Airway epithelial cell (primary cell): ENCODE results near the gene PTPN7. TPM values are rescaled to one million over a fixed set of nuclear protein-coding genes. Genes with fewer than 3 reads are reported as not detected.

Source experiments
- total RNA-seq: library from RNA; depleted of rRNA; stranded (reverse); fragments of >200 nt; gene quantifications from 2 replicates; pipeline ENCODE4 v1.2.3, GENCODE V29; 2015

Gene PTPN7
- total RNA-seq, result not detected in 2 replicates

DNA sequence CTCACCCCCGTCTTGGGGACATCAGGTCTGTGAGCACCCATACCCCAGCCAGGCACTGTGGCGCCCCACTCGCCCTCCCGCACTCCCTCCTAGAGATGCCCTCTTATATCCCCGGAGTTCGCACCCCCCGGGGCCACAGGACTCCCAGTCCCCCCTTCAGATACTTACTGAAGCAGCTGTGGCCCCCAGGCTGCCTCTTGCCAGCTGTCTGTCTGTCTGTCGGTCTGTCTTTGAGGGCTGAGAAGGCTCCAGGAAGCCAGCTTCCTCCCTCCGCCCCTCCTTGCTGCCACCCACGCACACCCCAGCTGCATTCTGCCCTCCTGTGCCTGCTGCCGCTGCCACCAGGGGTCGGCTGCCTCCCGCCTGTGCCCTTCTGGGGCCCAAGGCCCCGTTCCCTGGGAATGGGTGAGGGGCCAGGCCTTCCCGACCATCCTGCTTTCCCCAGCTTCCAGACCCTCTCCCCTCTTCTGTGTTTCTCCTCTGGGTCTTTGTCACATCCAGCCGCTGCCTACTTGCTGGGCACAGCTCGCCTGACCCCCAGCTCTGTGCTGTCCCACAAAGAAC lies at the start of gene PTPN7:
TSS of gene PTPN7 (minus strand) at position 226 of the 564 bp plus-strand sequence. CDS start 1,200 bp downstream, outside the sequence.

DNA sequence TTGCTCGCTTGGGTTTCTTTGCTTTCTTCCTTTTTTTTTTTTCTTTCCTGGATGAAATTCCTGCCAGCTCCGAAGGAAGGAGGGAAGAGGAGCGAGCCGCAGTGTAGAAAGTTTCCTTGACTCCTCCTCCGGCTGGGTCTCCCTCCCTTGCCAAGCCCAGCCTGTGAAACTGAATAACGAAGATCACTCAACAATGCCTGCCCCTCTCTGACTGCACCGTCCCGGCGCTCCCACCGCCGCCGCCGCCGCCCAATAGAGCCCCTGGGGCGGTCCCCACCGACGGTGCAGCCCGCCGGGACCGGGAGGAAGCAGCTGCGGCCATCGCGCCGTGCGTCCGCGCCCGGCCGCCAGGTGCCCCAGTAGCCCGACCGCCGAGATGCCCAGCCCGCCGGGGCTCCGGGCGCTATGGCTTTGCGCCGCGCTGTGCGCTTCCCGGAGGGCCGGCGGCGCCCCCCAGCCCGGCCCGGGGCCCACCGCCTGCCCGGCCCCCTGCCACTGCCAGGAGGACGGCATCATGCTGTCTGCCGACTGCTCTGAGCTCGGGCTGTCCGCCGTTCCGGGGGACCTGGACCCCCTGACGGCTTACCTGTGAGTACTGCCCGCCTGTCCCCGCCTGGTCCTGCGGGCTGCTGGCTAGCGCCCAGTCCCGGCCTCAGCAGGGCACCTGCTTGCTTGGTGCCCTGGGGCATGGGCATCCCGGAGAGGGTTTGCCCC lies 33.4 kb upstream of the PTPN7 start, which contains the start of gene LGR6:
TSS of gene LGR6 (plus strand) at position 186 of the 714 bp plus-strand sequence. CDS start at position 377, 191 bp downstream.

DNA sequence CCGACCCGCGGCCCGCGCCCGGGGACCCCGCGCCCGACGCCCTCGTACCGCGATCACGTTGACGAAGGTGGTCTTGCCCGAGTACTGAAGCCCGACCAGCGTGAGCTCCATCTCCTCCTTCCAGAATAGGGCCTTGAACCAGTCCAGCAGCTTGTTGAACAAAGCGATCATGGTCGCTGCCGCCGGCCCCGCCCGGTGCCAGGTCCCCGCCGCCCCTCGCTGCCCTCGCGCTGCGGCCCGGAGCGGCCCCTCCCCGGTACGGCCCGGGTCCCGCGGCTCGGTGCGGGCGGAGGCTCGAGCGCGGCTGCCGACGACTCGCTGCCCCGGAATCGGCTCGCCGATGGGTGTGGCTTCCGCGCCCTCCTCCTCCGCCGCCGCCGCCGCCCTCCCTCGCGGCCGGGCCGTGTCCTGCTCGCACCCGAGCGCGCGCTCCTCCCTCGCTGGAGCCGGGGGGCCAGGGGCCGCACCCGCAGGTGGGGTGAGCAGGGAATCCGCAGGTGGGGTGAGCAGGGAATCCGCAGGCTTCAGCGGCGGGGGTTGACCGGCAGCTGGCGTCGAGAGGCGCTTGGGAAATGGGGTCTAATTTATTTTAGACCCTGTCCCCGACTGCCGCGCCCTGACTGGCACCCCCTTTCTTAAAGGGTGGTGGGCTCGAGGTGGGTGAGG lies 15.9 kb downstream of the PTPN7 start, which contains the start of gene ARL8A:
TSS of gene ARL8A (minus strand) at position 336 of the 666 bp plus-strand sequence. CDS start at position 171, 165 bp downstream.

DNA sequence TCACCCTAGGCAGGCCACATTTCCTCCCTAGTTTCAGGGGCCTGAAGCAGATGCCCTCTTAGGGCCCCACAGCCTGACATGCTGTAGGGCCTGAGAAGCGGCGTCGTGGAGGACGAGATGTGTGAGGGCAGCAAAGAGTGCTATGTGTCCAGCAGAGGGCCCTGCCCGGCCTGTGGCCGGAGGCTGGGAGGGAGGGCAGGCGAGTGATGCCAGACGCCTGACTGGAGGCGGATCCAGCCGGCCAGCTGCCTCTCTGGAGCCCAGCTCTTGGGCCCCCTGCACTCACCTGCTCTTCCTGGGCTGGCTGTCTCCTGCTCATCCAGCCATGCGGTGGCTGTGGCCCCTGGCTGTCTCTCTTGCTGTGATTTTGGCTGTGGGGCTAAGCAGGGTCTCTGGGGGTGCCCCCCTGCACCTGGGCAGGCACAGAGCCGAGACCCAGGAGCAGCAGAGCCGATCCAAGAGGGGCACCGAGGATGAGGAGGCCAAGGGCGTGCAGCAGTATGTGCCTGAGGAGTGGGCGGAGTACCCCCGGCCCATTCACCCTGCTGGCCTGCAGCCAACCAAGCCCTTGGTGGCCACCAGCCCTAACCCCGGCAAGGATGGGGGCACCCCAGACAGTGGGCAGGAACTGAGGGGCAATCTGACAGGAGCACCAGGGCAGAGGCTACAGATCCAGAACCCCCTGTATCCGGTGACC lies 37.6 kb downstream of the PTPN7 start, which contains the start of gene GPR37L1:
TSS of gene GPR37L1 (plus strand) at position 279 of the 697 bp plus-strand sequence. CDS start at position 326, 47 bp downstream.

Other genes starting within 250 kb of the PTPN7 start
- not detected in 2 replicates for gene LMOD1, start 214.1 kb downstream of the PTPN7 start, total RNA-seq
- 40.5 and 40.6 TPM in 2 replicates for gene TIMM17A, start 205.1 kb downstream of the PTPN7 start, total RNA-seq
- gene RNPEP, start 178.0 kb downstream of the PTPN7 start, total RNA-seq, result 117 and 127 TPM in 2 replicates
- gene ELF3, start 150.0 kb downstream of the PTPN7 start, total RNA-seq, result 39.6 and 44.8 TPM in 2 replicates
- 0.07 TPM in 1 of 2 replicates, not detected in the other for gene GPR37L1, start 37.7 kb downstream of the PTPN7 start, total RNA-seq
- gene ARL8A, start 15.9 kb downstream of the PTPN7 start, total RNA-seq, result 21.4 and 27.6 TPM in 2 replicates
- 0.14 TPM in 2 replicates for gene LGR6, start 33.2 kb upstream of the PTPN7 start, total RNA-seq
- gene UBE2T, start 181.3 kb upstream of the PTPN7 start, total RNA-seq, result 51.0 and 54.6 TPM in 2 replicates
- 3.1 and 8.4 TPM in 2 replicates for gene PPP1R12B, start 188.1 kb upstream of the PTPN7 start, total RNA-seq